GM21737 (cell line): ENCODE measurements around the gene ARHGEF16.

Source experiments
- ATAC-seq: cut with Tn5 transposase; IDR thresholded peaks from one replicate; pipeline ENCODE4 v1.9.1; 2021; ENCODE audit warnings: mild to moderate bottlenecking, moderate library complexity; ENCODE audit not compliant: unreplicated experiment

The ARHGEF16 gene

GRCh38 chr1:3453891-3454810 is at the start of gene ARHGEF16:
Gene ARHGEF16 (plus strand): TSS chr1:3454665. CDS start chr1:3463085, 8,420 bp downstream.
- no peak for ATAC-seq

GRCh38 chr1:3404801-3405200 is 49.7 kb upstream of the ARHGEF16 start:
- ATAC-seq, result no peak

DNA sequence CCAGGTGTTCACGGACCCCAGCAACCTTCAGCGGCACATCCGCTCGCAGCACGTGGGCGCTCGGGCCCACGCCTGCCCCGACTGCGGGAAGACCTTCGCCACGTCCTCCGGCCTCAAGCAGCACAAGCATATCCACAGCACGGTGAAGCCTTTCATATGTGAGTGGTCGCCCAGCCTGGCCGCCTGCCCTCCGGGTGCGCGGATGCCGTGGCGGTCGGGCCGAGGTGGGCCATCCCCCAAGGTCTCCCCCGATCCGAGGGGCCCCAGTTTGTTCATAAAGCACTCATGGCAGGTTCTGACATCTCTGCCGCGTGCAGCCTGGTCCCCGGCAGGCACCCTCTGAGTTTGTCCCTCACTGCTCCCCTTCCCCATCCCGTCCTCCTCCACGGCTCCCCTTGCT is 49.0 kb upstream of the ARHGEF16 start:
- no peak for ATAC-seq

DNA sequence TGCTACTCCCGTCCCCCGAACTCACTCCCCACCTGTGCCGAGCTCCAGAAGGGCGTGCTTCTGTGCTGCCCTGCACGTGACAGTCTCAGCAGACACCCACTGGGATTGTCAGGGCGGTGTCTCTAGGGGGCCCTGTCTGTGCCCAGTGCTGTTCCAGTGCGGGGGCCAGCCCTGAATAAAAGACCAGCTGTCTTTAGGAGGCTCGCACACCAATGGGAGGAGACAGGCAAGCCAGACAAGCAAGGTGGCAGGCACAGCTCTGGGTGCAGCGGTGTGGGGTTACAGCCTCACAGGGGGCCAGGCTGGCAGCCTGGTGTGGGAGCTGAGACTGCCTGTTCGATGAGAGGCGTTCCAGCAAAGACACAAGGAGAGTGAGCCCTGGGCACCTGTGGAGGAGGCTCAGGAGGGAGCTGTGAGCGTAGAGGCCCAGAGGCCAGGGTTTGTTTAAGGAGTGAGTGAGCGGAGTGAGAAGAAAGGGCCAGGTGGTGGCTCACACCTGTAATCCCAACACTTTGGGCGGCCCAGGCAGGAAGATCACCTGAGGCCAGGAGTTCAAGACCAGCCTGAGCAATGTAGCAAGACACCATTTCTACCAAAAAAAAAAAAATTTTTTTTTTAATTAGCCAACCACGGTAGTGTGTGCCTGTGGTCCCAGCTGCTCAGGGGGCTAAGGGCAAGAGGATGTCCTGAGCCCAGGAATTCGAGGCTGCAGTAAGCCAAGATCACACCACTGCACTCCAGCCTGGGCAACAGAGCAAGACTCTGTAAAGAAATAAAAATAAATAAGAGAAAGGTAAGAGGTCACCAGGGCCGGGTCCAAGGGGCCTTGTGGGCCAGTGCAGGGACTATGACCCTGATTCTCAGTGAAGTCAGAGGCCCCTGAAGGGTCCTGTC is 48.2 kb upstream of the ARHGEF16 start:
- ATAC-seq, result no peak

- ATAC-seq, result no peak
Observed at GRCh38 chr1:3407021-3407420, 47.4 kb upstream of the ARHGEF16 start.

DNA sequence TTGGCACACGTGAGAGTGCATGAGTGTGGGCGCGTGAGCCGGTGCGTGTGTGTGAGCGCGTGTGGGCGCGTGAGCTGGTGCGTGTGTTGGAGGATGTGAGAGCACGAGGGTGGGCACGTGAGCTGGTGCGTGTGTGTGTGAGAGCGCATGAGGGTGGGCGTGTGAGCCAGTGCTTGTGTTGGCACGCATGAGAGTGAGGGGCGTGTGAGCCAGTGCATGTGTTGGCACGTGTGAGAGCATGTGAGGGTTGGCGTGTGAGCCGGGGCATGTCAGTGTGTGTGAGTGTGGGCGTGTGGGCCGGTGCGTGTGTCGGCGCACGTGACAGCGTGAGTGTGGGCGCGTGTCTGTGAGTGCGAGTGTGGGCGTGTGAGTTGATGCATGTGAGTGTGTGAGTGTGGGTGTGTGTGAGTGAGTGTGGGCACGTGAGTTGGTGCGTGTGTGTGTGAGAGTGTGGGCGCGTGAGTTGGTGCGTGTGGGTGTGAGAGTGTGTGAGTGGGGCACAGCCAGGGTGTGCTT is 45.7 kb upstream of the ARHGEF16 start:
- ATAC-seq, result no peak

DNA sequence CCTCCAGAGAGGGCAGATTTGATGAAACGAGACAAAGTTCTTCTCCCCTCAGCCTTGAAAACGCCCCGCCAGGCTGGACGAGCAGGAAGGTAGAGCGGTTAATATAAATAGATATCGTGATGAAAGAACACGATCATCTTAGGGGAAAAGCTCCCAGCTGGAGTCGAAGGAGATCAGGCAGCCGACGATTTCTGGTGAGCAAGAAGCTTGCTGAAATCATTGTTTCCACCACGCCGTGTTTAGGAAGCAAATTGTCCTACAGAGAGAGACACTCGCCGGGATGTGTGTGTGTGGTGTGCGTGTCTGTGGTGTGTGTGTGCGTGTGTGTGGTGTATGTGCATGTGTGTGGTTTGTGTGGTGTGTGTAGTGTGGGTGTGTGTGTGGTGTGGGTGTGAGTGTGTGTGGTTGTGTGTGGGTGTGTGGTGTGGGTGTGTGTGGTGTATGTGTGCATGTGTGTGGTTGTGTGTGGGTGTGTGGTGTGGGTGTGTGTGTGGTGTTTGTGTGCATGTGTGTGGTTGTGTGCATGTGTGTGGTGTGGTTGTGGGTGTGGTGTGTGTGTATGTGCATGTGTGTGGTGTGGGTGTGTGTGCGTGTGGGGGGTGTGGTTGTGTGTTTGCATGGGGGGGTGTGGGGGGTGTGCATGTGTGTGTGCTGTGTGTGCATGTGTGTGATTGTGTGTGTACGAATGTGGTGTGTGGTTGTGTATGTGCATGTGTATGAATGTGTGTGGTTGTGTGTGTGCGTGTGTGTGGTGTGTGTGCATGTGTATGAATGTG is 44.9 kb upstream of the ARHGEF16 start:
- ATAC-seq, result no peak

- ATAC-seq, result no peak
Observed at GRCh38 chr1:3410142-3410925, 44.1 kb upstream of the ARHGEF16 start.

GRCh38 chr1:3411806-3412205 is 42.7 kb upstream of the ARHGEF16 start:
- ATAC-seq, result no peak

DNA sequence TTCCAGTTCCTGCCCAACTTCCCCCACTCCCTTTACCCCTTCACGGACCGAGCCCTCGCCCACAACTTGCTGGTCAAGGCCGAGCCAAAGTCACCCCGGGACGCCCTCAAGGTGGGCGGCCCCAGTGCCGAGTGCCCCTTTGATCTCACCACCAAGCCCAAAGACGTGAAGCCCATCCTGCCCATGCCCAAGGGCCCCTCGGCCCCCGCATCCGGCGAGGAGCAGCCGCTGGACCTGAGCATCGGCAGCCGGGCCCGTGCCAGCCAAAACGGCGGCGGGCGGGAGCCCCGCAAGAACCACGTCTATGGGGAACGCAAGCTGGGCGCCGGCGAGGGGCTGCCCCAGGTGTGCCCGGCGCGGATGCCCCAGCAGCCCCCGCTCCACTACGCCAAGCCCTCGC is 42.1 kb upstream of the ARHGEF16 start:
- ATAC-seq, result no peak

GRCh38 chr1:3413975-3414710 is 40.3 kb upstream of the ARHGEF16 start:
- no peak for ATAC-seq

GRCh38 chr1:3415260-3416090 is 39.0 kb upstream of the ARHGEF16 start:
- no peak for ATAC-seq

DNA sequence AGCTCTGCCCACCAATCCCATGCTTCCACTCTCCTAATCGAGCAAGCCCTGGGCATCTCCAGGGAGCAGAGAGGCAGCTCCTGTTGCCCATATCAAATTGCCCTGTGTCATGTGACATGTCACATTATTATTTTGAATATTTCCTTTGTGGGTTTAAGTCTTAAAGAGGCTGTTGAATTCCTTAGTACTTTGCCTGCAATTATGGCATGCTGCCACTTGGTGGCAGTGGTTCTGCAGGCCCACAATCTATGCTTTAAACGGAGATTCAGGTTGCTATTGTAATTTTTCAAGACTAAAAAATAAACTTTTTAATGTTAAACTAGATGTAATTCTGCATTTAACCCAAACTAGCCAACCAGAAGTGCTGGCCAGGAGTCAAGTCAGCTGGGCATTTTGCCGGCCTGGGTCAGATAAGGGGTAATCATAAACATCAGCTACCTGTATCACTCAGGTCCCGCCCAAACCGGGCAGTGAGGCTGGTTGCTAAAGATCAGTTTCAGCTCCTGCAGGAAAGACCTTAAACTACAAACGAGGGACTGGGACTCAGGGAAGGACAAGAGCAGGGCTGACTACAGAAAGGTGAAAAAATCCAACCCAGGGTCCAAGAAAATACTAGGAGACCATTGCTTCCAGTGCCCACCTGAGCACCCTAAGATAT is 37.3 kb upstream of the ARHGEF16 start:
- no peak for ATAC-seq

DNA sequence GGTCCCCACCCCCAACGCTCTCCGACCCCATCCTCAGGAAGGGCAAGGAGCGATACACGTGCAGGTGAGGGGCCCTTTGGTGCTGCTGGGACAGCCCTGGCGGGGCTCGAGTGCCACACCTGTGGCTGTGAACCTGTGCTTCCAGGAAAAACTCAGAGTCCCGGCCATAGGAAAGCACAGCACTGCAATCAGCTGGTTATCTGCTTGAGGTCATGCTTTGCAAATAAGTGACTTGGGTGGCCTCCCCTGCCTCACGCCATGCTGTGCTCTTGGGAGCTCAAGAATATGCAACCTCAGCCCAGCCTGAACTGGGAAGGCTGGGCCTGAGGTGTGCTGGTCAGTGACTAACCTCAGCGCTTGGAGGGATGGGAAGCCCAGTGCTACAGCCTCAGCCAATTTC is 36.5 kb upstream of the ARHGEF16 start:
- ATAC-seq, result no peak

GRCh38 chr1:3418600-3418999 is 35.9 kb upstream of the ARHGEF16 start:
- no peak for ATAC-seq

- no peak for ATAC-seq
Observed at GRCh38 chr1:3419415-3420204, 34.9 kb upstream of the ARHGEF16 start.
